Testis (tissue), 3 donors: ENCODE measurements around the gene REV3L. TPM values are rescaled to one million over a fixed set of nuclear protein-coding genes. Genes with fewer than 3 reads are reported as not detected.

Experiments
- DNase-seq: peaks from one replicate; pipeline ENCODE4 v3.0.0-alpha.2; 2019
- H3K27ac ChIP-seq, 2 donors: fragments of 200-600 bp; sonication (generic); one replicate each; pipeline ENCODE4 v1.5.1; 2019
- H3K27me3 ChIP-seq: fragments of 200-600 bp; sonication (generic); one replicate; pipeline ENCODE4 v1.5.1; 2019
- H3K36me3 ChIP-seq: fragments of 200-600 bp; sonication (generic); one replicate; pipeline ENCODE4 v1.5.1; 2017; ENCODE audit warnings: low read depth; ENCODE audit errors: missing control alignments
- H3K4me1 ChIP-seq: fragments of 200-600 bp; sonication (generic); one replicate; pipeline ENCODE4 v1.5.1; 2019
- H3K4me3 ChIP-seq, 2 donors: fragments of 200-600 bp; sonication (generic); one replicate each; pipeline ENCODE4 v1.5.1; 2017 to 2019
- H3K9me3 ChIP-seq: fragments of 200-600 bp; sonication (generic); one replicate; pipeline ENCODE4 v1.5.1; 2017
- CTCF ChIP-seq, 3 experiments: fragments of 450-650 bp in 2 of 3; fragments of 200-600 bp in 1 of 3; sonication (generic) in 1 of 3; IDR thresholded peaks; one replicate each; pipeline ENCODE4 v1.5.1; 2016 to 2019; ENCODE audit warnings: antibody characterized with exemption in 3 of 3, mild to moderate bottlenecking in 2 of 3, moderate library complexity in 1 of 3
- POLR2A ChIP-seq: fragments of 450-650 bp; IDR thresholded peaks from one replicate; pipeline ENCODE4 v1.6.1; 2017; ENCODE audit warnings: antibody characterized with exemption, mild to moderate bottlenecking, moderate library complexity
- WGBS, 2 donors: methylation state at CpG; one replicate each; pipeline ENCODE4 v1.1.5; 2018; 5-methylcytosine and 5-hydroxymethylcytosine counted together
- intact Hi-C: fragments of 100-400 bp; cut with DNase I; formaldehyde crosslinking; loops from one replicate; pipeline ENCODE4 v1.15.1; 2023; ENCODE audit warnings: low total_unique reads
- polyA plus RNA-seq: library from polyadenylated mRNA; stranded (reverse); fragments of 350-450 nt; fragmentation: Illumina TruSeq; extraction: RNeasy Lipid Tissue Mini Kit (QIAGEN cat#74804); gene quantifications from one replicate; pipeline ENCODE4 v1.2.3, GENCODE V29; 2014; ENCODE audit warnings: low read depth, low replicate concordance; ENCODE audit not compliant: insufficient read depth
- total RNA-seq, 2 donors: library from RNA; depleted of rRNA; stranded (reverse); fragments of >200 nt; gene quantifications; one replicate each; pipeline ENCODE4 v1.2.3, GENCODE V29; 2016

The REV3L gene
- total and polyA plus RNA-seq, 3 donors from 2014 or later, result 11.1 to 56.8 (median 48.8) TPM

DNA sequence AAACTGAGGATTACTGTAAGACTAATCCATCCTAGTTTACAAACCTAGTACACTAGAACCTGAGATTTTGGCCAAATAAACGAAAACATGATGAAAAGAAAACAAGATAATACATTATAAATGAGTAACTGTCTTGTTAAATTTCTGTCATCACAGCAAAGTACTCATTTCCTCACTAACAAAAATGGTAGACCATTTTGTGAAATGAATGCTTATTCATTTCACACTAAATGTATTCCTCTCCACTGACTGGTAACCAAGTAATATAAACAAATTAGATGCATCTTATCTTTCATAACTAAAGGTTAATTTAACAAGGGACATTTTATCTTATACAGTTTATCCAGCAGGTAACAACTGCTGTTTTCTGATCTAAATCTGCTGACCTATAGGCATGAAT is 143.7 kb downstream of the REV3L start:
- intact Hi-C loops, result no loop called here
- DNase-seq, result no peak
- Histone ChIP-seq H3K9me3 (no peaks in the 10 kb centered on the region), H3K27ac (no peak overlapping the region), H3K4me1 (no peaks in the 10 kb centered on the region), H3K27me3 (no peaks in the 10 kb centered on the region), H3K36me3 (no peaks in the 10 kb centered on the region), H3K4me3 (no peak overlapping the region)
- TF ChIP-seq CTCF (IDR thresholded peaks at IDR 0.05) (no peak), POLR2A (no peak)
- WGBS, 2 donors, result 81 to 89% methylated on average over 1 of the region's 1 CpG

DNA sequence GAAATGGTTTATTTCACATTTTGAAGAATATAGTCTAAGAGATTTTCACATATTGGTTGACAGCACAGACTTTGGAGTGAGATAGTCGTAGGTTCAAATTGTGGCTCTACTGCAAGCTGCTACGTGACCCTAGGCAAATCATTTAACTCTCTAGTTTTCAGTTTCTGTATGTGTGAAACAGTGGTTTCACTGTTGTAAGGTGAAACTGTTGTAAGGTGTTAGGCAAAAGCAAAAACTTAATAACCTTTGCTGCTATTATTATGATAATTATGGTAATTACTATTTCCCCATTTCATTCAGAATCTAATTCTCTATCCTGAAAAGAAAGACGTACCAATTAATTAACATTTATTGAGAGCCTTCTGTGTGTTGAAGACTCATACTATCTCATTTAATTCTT is 144.2 kb downstream of the REV3L start:
- 91 to 95% methylated on average over 3 of the region's 3 CpGs for WGBS, 2 donors
- H3K27me3 ChIP-seq, result no peaks in the 10 kb centered on the region
- H3K9me3 ChIP-seq, result no peaks in the 10 kb centered on the region
- intact Hi-C loops, result no loop called here
- TF ChIP-seq CTCF (IDR thresholded peaks at IDR 0.05) (no peak), POLR2A (no peak)
- H3K36me3 ChIP-seq, result no peaks in the 10 kb centered on the region
- H3K27ac ChIP-seq, result no peak overlapping the region
- no peak overlapping the region for H3K4me3 ChIP-seq
- no peaks in the 10 kb centered on the region for H3K4me1 ChIP-seq
- DNase-seq, result no peak

DNA sequence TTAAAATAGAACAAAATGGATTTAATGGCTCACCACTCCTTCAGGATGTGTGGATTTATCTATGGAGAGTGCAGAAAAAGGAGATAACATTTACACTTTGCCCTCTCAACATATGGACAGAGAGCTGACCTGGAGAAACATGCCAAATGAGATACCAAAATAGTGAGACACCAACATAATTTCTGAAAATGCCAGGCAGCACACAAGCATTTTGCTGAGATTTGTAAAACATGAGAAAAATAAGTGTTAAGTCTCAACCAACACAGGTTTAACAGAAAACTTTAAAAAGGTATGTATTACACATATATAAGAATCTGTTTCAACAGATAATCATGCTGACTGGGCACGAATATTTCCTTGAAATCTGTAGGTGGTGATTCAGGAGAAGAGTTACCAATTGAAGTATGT is 145.2 kb downstream of the REV3L start:
- Histone ChIP-seq H3K4me3 (no peak overlapping the region), H3K4me1 (no peaks in the 10 kb centered on the region), H3K27me3 (no peaks in the 10 kb centered on the region), H3K36me3 (no peaks in the 10 kb centered on the region), H3K27ac (no peak overlapping the region), H3K9me3 (no peaks in the 10 kb centered on the region)
- intact Hi-C loops, result no loop called here
- DNase-seq, result no peak
- no peak for TF ChIP-seq CTCF (IDR thresholded peaks at IDR 0.05)
- 79 to 86% methylated on average over 1 of the region's 1 CpG for whole genome bisulfite sequencing, 2 donors

DNA sequence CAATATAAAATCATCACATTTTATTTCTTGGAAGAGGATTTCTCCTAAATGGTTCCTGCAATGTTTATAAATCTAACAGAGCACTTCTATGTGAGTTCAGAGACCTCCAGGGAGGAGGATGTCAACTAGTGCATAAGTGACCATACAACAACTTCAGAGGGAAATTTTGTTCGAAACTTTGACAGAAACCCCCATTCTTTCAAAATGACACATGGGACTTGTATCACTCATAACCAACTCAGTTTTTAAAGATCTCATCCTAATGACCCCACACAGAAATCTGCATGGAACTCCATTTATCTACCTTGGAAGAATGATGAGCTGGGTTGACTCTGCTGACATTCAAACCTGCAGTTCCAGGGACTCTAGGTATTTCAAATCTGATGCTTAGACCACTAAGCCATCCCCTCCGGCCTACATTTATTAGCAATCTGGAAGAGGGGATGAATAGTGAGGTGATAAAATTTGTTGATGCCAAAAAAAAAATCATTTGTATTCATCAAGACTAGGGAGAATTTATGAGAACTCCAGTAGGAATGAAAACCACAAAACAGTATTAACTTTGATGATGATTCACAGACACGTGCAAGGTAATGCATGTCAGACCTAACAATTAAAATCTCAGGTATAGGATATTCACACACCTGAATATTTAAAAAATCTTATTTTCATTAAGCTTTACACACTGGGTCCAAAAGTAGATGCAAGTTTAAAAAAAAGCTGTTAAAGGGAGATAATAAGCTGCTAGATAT is 153.0 kb downstream of the REV3L start:
- H3K36me3 ChIP-seq, result no peaks in the 10 kb centered on the region

More for the DNA sequence above, 153.0 kb downstream of the REV3L start:
- no peaks in the 10 kb centered on the region for H3K27me3 ChIP-seq
- no peaks in the 10 kb centered on the region for H3K4me1 ChIP-seq
- no peak overlapping the region for H3K4me3 ChIP-seq
- no peak for TF ChIP-seq CTCF (IDR thresholded peaks at IDR 0.05)
- TF ChIP-seq POLR2A, result no peak
- H3K27ac ChIP-seq, result no peak overlapping the region
- no peaks in the 10 kb centered on the region for H3K9me3 ChIP-seq
- DNase-seq, result no peak
- intact Hi-C loops, result no loop called here
- 91 to 98% methylated on average over 3 of the region's 3 CpGs for WGBS, 2 donors
